Measurements from ENCODE around the gene NDRG4.

NDRG4 gene

DNA sequence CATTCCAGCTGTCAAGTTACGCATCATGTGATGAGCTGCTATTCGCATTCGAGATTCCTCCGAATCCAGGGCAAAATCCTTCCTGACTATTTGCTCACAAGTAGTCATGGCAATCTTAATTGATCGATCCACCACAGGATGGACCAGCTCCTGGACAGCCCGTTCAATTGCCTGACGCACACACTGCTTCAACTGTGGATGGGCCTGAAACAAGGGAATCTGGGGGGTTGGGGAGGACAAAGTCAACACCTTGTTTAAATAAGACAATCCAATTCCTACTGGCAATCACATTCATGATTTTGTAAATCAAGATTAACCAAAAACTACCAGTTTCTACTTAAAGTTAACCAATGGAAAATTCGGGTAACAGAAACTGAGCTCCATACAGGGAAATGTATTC, 43.7 kb downstream of the NDRG4 start:
- no peak for DNase-seq (ENCODE audit: low read depth)

DNA sequence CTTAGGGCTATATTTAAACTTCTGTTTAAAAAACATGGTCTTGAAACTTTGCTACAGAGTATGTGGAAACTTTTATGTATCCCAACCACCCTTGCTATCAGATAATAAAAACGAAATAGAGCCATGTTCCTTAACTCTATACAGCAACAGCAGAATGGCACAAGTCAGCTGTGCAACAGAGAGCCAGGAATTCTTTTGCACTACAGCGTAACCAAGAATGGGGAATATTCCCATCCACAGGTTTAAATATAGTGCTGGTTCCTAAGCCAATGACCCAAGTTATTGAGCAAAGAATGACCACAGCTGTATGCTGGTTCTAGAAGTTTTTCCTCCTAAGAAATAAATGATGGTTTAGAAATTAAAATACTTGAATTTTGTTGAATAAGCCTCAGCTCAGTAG, 48.4 kb downstream of the NDRG4 start:
- DNase-seq (ENCODE audit: low read depth) = no peak

DNA sequence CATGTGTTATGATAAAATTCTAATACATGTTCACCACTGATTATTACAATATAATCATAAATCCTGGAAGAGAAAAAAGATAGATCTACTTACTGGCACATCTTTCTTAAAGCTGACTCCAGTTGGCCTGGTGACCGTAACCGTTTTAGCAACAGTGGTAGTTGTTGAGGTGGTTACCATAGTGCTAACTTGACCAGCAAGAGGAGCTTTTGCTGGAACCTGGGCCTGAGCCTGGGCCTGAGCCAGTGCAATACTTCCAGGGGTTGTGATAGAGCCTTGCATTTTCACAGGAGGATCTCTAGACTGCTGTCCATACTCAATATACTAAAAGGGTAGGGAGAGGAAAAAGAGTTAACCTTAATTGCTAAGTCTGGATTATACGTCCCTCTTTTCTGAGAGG, 51.6 kb downstream of the NDRG4 start:
- no peak for DNase-seq (ENCODE audit: low read depth)

DNA sequence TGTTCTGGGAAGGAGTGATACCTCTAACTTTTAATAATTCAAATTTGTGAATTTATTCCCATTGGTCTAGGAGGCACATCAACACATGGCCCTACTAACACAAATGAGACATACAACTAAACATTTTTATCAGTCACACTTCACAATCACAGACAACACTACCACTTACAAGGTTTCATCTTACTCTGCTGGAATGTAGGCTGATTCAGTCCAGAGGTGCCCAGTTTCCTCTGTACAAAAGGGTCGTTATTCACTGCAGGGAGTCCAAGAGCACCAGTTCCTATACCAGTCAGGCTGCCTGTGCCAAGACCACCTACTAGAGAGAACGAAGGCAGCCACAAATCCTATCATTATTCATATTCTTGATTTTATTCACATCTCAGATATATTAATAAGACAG, 56.7 kb downstream of the NDRG4 start:
- DNase-seq (ENCODE audit: low read depth) = peak; percentile 21

Data from amniotic epithelial cell (primary cell).